ENCODE results near the gene TMPRSS11B.
"Not testable (repeated sequence)": the region's sequence is repeated elsewhere in the genome, so short reads cannot be mapped to it uniquely, and the experiment has no call there.

TMPRSS11B gene, protein sequence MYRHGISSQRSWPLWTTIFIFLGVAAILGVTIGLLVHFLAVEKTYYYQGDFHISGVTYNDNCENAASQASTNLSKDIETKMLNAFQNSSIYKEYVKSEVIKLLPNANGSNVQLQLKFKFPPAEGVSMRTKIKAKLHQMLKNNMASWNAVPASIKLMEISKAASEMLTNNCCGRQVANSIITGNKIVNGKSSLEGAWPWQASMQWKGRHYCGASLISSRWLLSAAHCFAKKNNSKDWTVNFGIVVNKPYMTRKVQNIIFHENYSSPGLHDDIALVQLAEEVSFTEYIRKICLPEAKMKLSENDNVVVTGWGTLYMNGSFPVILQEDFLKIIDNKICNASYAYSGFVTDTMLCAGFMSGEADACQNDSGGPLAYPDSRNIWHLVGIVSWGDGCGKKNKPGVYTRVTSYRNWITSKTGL

DNA sequence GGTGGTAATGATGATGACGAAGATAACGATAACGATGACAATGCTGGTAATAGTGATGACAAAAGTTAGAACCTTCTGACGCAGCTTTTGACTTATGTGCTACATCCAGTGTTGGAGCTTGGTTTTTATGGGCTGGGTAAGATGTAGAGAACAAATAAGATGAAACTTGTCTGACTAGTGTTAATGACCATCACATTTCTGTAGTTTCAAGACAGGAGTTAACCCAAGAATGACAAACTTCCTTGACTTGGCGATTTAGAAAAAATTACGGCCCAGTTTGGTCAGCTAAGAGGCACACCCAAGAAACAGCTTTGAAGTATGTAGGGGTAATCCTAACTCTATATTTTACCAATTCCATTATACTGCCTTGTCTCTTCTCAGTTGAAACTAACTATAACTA, at the start of gene TMPRSS11B:
TMPRSS11B (minus strand) TSS at position 101 of the 400 bp plus-strand sequence. CDS start 136 bp downstream, outside the sequence.
- TF ChIP-seq ZFX (IDR thresholded peaks at IDR 0.05), result no peak
- TF ChIP-seq, protein P1, sequence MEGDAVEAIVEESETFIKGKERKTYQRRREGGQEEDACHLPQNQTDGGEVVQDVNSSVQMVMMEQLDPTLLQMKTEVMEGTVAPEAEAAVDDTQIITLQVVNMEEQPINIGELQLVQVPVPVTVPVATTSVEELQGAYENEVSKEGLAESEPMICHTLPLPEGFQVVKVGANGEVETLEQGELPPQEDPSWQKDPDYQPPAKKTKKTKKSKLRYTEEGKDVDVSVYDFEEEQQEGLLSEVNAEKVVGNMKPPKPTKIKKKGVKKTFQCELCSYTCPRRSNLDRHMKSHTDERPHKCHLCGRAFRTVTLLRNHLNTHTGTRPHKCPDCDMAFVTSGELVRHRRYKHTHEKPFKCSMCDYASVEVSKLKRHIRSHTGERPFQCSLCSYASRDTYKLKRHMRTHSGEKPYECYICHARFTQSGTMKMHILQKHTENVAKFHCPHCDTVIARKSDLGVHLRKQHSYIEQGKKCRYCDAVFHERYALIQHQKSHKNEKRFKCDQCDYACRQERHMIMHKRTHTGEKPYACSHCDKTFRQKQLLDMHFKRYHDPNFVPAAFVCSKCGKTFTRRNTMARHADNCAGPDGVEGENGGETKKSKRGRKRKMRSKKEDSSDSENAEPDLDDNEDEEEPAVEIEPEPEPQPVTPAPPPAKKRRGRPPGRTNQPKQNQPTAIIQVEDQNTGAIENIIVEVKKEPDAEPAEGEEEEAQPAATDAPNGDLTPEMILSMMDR (conservative IDR thresholded peaks at IDR 0.05), result no peak
- H3K27ac ChIP-seq, result no peak within 1 kb of the TSS

DNA sequence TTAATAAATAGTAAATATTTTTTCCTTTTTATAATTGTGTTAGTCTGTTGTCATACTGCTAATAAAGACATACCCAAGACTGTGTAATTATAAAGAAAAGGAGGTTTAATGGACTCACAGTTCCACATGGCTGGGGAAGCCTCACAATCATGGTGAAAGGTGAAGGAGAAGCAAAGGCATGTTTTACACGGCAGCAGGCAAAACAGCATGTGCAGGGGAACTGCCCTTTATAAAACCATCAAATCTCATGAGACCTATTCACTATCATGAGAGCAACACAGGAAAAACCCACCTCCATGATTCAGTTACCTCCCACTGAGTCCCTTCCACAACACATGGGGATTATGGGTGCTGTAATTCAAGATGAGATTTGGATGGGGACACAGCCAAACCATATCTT, 45.8 kb upstream of the TMPRSS11B start:
- H3K27ac ChIP-seq, result no peak overlapping the region
- TF ChIP-seq, protein P1 (conservative IDR thresholded peaks at IDR 0.05), result no peak
- no peak for TF ChIP-seq ZFX (IDR thresholded peaks at IDR 0.05)

DNA sequence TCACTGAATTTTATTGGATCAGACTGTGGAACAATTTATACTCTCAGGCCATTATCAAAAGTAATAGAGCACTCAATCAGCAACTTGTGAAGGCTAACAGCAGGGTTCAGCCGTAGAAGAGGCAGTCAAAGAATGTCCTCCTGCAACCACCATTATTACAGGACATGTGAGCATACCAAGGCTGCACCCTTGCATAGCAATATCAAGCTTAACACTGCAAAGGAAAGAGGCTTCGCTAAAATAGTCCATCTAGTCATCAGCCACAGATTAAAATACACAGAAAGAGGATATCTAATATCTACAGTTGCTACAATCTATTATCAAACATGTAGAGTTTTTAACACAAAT, 42.9 kb upstream of the TMPRSS11B start:
- no peak for TF ChIP-seq ZFX (IDR thresholded peaks at IDR 0.05)
- TF ChIP-seq, protein P1 (conservative IDR thresholded peaks at IDR 0.05), result no peak
- H3K27ac ChIP-seq, result no peak overlapping the region

DNA sequence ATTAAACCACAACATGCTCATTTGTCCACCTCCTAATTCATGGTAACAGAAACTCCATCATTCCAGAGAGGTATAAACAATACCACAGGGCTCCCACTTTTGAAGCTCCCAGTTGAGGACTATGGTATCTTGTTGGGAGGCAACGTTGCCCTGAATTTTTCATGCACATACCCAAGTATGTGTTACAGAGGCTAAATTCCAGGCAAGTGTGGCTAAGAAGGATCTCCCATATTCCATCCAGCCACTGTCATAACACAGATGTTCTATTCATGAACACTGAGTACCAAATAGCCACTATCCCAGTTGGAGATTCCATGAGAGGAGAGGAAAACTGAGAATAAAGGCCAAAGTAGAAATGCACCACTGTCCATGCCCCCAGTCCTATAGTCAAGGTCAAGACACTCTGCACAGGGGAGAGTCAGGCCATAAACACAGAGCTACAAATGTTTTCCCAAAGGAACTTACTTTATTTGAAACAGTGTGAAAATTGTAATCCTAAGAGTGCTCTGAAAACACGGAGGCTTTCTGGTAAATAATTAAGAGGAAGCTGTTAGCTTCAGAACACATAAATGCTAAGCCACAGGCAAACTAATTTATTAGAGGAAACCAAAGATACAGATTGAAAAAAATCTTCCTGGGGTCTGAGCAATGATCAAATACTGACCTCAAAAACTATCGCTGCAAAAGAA, 42.4 kb upstream of the TMPRSS11B start:
- TF ChIP-seq, protein P1 (conservative IDR thresholded peaks at IDR 0.05), result no peak
- no peak for TF ChIP-seq ZFX (IDR thresholded peaks at IDR 0.05)

DNA sequence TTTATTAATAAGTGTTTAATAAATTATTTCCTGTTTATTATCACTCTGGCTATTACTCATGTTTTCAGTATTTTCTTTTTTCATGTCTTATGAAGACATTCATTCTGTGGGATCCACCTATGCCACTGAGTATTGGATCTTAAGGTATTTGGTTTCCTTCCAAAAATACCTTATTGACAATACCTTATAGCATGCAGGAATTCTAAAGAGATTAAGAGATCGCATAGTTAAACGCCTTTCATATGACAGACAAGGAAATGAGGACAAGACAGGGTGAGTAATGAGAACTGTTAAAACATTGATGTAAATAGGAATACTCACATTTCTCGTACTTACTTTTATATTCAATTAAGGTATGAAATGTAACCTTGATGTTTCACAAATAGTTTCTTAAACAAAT, 38.2 kb upstream of the TMPRSS11B start:
- no peak overlapping the region for H3K27ac ChIP-seq
- TF ChIP-seq, protein P1 (conservative IDR thresholded peaks at IDR 0.05), result no peak
- no peak for TF ChIP-seq ZFX (IDR thresholded peaks at IDR 0.05)

More for the DNA sequence above, 42.4 kb upstream of the TMPRSS11B start:
- no peak overlapping the region for H3K27ac ChIP-seq

DNA sequence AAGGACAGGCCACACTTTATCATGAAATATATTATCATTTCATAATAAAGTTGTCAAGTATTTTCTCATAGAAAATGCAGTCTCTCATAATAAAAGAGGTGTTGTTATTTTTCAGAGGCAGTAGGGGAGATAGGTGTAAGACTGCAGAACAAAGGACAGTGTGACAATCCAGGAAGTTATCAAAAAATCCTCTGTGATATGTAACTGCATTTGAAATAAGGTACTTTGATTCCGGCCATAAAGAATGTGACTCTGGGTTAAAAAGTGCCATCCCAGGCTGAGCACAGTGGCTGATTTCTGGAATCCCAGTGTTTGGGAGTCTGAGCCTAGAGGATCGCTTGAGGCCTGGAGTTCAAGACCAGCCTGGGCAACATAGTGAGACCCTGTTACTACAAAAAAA, 37.6 kb upstream of the TMPRSS11B start:
- TF ChIP-seq ZFX (IDR thresholded peaks at IDR 0.05), result no peak
- TF ChIP-seq, protein P1 (conservative IDR thresholded peaks at IDR 0.05), result no peak
- no peak overlapping the region for H3K27ac ChIP-seq

DNA sequence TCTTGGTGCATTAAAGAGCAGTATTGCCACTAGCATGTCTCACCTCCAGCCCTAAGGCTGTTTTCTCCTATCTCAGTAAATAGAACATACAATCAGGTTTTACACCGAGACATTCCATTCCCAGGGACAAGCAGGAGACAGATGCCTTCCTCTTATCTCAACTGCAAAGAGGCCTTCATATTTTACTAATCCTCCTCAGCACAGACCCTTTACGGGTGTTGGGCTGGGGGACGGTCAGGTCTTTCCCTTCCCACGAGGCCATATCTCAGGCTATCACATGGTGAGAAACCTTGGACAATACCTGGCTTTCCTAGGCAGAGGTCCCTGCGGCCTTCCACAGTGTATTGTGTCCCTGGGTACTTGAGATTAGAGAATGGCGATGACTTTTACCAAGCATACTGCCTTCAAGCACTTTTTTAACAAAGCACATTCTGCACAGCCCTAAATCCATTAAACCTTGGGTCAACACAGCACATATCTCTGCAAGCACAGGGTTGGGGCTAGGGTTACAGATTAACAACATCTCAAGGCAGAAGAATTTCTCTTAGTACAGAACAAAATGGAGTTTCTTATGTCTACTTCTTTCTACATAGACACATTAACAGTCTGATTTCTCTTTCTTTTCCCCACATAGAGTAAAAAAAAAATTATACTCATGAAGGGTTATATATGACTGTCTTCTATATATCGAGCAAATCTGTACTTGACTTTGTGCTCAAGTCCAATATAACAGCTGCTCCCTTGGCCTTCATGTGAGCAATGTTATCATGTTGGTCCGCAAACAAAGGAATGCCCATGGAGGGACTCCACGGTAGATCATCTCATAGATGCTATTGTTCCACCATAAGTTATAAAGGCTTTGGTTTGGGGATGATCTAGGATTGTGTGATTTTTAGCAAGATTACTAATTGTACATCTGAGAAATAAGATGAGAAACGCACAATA, 36.6 kb upstream of the TMPRSS11B start:
- H3K27ac ChIP-seq, result not testable (repeated sequence)

All from C4-2B (cell line).